HG02610 (cell line): ENCODE results near the gene PGF.
"Not testable (repeated sequence)": the region's sequence is repeated elsewhere in the genome, so short reads cannot be mapped to it uniquely, and the experiment has no call there.

Experiments used
- ATAC-seq: cut with Tn5 transposase; IDR thresholded peaks from one replicate; pipeline ENCODE4 v1.9.1; 2021; ENCODE audit warnings: mild to moderate bottlenecking, moderate library complexity; ENCODE audit not compliant: unreplicated experiment

The PGF gene

DNA sequence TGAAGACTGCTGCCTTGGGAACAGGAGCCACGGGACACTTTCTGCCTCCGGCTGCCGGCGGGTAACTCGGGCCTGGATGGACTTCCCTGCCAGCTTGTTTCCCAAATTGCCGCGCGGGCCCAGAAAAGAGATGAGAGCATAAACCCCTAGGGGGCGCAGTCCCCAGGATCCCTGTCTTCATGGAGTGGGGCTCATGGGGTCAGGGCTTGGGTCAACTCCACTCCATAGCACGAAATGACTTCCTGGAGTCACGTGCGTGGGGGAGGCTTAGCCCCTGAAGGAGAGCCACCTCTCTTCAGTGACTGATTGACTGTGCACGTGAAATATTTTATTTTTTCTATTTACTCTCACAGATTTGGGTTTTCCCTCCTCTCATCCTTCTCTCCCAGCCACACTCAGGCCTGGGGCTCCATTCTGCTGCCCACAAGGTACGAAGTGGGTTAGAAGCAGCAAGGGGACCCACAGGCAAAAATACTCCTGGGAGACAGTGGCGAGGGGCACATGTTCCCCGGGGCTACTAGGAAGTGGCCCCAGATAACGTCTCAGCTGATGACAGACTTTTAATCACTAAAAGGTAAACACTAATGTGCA is 10.0 kb downstream of the PGF start:
- no peak for ATAC-seq

DNA sequence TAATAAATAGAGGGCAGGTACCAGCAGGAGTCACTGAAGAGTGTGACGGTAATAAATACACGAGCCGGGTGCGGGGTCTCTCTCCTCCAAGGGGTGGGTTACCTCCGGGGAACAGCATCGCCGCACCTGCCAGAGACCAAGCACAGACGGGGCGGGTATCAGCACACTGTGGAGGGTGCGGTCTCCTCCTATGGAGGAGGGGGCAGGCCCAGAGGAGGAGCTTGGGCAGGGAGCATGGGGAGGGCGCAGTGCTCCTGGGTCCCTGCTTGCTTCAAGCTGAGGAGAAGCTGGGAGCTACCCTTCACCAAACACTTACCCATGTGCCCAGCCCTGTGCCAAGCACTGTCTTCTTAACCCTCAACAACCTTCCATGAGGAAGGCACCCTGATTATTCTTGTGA is 12.8 kb downstream of the PGF start:
- peak; percentile 38 for ATAC-seq

DNA sequence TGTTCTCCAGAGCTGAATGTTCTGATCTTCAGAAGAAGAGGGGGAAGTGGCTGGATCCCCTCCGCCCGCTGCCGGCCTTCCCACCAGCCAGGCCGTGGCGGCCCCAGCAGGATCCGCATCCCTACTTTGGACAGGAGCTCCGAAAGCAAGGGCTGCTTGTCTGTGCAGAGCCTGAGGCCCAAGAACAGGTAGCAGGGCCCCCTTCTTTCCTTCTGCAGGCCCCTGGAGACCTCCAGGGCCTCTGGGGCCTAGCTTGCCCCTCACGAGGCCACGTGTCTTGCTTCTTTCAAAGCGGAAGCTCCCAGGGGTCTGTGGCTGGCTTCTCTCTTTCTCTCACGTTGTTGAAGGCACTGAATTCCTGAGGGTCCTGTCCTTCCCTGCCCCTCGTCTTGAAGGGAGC is 13.2 kb downstream of the PGF start:
- ATAC-seq = no peak

DNA sequence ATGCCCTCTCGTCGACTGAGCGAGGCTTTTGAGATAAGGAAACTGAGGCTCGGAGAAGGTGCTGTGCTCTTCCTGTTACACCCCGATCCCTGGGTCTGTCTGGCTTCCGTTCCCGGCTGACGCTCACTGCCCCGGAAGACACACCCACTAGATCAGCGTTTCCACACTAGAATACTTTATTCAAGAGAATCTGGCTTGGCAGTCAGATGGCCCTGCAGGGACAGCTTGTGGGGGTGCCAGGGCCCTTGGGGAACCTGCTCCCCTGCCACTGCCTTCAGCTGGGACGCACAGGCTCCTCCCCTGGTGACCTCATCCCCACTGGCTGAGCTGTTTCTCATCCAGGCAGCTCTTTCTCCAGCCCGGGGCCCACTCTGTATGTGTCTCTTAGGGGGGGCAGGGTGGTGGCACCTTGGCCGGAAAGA is 13.7 kb downstream of the PGF start:
- ATAC-seq = peak; percentile 44

DNA sequence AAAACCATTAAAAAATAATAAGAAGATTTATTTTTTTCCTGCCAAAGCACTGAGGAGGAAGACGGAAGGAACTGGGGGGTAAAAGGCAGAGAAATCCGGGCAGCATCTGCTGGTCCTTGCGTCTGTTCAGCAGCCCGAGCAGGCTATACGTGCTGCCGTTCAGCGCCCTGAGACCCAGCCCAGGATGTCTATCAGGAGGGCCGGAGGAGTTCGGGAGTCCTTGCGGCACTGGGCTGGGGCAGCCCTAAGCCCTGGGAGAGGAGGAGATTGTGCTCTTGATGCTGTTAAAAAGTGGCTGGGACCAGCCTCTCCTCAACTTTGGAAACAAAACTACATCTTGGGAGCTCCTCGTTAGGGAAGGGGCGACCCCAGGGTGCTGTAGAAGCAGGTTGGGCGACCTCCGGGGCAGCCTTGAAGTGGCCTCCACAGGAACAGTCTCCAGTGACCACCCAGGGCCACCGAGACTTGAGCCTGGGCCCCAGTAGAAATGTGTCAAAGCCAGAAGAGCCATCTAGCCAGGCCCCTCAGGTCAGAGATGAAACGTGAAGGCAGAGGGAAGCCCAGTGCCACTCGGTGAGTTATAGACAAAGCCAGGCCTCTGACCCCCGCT is 14.3 kb downstream of the PGF start:
- no peak for ATAC-seq

DNA sequence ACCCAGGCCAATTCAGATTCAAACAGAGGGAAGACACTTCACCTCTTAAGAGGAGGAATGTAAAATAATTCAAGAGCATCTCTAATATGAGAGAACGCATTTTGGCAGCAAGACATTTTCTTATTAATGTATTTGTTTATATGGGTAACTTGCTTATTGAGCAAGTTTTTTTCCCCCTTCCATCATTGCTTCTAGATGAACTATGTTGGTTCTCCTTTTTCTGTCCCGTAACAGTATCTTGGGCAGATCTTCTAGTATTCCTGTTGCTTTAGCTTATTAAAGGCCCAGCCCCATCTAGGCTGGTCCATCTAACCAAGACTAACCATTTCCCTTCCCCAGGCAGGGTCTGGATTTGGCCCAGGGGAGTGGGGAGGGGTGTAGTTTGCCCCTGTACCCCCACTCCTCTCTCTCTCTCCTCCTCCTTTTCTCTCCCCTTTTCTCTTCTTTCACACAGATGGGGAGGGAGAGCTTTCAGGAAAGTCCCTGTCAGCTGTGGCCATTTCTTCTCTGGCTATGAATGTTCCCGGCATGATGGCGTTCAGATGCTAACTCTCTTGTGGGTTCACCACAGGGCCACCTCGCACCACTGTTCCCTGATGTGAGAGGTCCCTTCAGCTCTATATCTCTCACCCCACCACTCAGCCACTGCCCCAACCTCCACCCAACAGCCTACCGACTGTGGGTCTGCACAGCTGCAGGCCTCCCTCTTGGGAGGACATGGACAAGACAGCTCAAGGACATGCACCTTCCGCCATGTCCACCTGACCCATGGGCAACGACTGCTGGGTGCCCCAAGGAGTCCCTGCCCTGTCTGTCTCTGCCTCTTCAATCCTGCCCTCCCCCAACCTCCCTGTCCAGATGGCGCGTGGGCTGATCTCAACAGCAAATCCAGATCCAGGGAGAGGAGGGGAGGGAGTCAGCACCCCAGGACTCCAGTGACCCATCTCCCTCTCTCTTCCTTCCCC is 16.6 kb downstream of the PGF start:
- ATAC-seq = no peak

DNA sequence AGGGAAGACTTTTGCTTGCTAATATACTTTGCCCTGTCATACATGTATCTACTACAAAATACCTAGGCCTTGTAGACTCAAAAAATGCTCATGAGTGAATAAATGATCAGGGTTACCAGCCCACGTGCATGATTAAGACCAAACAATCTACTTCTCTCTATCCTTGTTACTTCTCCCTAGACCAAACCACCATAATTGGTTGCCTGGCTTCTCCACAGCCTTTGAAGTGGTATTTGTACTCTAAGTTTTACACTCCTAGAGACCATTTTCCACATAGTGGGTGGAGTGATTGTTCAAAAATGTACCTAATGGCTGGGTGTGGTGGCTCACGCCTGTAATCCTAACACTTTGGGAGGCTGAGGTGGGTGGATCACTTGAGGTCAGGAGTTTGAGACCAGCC is 18.2 kb downstream of the PGF start:
- no peak for ATAC-seq

DNA sequence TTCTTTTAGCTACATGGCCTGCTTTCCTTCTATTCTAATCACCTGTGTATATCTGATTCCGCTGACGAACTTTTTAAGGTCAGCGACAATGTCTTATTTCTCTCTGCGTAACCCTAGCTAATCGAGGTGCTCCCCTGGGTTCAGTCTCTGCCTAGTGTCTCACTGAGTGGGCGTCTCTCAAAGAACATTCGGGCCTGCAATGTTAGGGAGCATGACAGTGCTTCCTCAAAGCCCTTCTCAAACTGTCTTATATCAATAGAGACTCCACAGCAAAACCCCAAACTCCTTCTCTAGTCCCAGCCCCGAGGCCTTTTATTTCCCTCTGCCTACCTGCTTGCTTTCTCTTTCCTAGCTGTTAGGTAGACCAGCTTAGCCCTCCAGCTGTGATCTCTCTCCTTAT is 18.7 kb downstream of the PGF start:
- ATAC-seq = no peak

DNA sequence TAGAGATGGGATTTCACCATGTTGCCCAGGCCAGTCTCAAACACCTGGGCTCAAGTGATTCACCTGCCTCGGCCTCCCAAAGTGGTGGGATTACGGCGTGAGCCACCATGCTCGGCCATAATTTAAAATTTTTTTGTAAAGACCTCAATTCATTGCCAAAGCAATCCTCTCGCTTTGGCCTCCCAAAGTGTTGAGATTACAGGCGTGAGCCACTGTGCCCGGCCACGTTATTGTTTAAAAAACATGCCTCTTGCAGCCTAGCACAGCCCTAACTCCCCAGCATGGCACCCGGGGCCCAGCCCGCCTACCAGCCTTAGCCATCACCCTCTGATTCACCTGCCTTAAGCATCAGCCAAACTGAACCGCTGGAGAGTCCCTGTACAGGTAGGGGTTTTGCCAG is 19.2 kb downstream of the PGF start:
- ATAC-seq = no peak

DNA sequence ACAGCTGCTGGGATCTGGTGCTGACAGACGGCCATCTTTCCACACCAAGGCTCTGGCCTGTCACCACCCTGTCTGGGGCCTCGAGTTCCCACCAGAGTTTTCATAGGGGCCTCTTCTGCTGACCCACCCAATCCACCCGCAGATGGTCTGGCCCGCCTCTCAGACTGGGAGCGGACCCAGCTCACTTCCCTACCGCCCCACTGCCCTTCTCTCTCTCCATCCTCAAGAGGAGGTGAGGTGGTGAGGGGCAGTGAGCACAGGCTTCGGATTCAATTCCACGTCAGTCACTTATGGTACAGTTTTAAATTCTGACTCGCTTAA is 20.1 kb downstream of the PGF start:
- ATAC-seq = no peak

DNA sequence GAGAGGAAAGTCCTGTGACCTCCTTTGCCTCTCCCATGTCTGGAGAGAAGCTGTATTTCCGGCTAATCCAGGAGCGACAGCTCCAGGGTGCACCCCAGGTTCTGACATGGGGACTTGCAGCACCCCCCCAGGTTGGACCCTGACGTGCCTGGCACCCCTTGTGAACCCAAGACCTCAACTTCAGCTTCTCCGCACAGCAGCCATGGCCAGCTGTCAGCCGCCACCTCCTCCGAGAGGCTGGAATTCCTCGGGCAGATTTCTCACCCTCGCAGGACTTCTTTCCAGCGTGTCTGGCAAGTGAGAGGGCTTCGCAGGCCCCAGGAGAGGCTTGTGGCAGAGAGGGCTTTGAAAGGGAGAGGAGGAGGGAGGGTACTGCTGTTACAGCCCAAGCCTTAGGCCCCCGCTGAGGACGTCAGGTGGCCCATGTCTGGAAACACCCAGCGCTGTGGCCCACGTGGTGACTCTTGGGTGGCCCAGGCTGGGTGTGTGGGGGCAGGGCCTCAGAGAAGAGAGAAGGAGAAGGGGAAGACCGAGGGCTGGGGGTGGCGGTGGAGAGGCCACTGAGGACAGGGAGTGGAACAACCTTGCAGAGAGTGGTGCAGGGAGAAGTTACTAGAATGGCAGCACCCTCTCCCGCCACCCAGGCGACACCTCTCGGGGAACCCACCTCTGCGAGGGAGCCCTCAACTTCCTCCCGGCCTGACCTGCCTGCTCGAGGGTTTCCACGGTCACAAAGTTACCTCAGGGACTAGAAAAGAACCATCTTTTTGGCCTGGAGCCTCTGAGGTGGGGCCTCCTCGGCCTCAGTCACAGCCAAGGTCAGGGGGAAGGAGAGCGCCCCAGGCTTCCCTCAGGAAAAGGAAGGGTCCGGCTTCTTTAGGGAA is 20.7 kb downstream of the PGF start:
- no peak for ATAC-seq

DNA sequence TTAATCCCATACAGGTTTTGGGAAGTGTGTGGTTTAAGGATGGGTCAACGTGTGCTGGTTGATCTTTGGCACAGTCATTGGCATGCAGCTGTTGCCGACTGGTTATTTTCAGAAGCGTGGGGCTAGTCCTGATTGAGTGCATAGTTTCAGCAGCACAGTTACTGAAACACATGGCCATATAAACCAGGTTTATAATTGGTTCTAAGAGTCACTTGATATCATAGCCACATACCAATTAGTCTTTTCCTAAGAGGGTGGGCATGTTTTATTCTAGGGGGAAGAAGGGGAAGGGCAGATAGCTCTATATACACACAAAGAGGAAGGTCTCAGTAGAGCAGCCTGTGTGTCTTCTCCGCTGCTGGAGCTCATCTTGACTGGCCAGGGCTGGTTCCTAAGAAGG is 21.4 kb downstream of the PGF start:
- no peak for ATAC-seq

DNA sequence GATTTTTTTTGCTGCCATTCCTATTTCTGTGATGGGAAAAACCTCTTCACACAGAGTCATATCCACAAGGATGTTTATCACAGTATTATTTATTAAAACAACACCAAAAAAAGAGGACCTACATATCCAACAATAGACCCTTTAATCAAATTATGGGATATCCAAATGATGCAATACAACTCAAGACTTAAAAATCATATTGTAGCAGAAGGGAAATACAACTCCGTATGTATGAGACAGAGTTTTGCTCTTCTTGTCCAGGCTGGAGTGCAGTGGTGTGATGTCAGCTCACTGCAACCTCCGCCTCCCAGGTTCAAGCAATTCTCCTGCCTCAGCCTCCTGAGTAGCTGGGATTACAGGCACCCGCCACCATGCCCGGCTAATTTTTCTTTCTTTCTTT is 22.5 kb downstream of the PGF start:
- ATAC-seq = not testable (repeated sequence)

DNA sequence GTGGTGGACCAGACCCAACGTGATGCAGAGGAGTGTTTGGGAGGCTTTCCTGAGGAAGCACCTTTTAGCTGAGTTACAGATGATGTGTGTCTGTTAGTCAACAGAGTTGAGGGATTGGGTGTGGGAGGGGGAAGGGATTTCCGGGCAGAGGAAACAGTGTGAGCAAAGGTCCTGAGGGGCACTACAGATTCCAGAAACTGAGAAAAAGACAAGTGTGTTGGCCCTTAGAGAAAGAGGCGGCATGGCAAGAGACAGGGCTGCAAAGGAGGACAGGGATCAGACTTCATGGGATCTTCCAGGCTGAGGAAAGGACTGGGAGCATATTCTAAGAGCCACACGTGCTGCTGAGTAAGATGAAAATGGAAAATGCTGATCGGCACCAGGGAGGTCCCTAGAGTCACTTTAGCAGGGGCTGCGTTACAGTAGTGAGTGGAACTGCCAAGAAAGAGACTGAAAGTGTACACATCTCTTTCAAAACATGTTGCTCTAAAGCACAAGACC is 22.9 kb downstream of the PGF start:
- ATAC-seq = no peak

DNA sequence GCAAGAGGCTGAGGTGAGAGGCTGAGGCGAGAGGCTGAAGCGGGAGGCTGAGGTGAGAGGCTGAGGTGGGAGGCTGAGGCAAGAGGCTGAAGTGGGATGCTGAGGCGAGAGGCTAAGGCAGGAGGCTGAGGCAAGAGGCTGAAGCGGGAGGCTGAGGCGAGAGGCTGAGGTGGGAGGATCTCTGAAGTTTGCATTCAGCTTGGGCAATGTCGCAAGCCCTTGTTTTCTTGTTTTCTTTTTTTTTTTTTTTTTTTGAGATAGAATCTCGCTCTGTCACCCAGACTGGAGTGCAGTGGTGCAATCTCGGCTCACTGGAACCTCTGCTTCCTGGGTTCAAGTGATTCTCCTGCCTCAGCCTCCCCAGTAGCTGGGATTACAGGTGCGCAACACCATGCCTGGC is 23.7 kb downstream of the PGF start:
- not testable (repeated sequence) for ATAC-seq

DNA sequence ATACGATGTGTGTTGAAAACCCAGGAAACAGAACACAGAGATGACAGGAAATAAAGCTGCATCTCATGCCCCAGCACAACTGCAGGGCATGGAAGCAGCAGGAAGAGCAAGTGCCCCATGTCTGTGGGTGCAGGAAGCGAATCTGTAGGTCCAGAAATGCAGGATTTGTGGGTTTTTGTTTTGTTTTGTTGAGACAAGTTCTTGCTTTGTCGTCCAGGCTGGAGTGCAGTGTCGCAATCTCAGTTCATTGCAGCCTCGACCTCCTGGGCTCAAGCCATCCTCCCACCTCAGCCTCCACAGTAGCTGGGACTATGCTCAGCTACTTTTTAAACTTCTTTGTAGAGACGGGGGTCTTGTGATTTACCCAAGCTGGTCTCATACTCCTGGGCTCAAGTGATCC is 26.2 kb downstream of the PGF start:
- no peak for ATAC-seq

DNA sequence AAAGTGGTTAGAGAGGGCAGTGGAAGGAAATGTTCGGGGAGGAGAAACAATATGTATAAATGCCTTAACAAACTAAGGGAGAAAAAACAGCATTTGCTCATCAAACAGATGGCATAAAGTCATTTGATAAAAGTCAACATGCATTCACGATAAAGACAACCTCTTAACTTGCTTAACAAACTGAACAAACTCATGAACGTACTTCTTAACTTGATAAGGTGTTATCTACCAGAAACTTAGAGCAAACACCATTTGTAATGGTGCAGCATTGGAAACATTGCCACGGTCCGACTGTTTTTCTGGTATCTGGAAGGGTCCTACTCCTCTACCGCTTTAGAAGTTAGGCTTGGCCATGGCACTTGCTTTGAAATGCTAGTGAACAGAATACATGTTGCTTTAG is 28.2 kb downstream of the PGF start:
- ATAC-seq = no peak

DNA sequence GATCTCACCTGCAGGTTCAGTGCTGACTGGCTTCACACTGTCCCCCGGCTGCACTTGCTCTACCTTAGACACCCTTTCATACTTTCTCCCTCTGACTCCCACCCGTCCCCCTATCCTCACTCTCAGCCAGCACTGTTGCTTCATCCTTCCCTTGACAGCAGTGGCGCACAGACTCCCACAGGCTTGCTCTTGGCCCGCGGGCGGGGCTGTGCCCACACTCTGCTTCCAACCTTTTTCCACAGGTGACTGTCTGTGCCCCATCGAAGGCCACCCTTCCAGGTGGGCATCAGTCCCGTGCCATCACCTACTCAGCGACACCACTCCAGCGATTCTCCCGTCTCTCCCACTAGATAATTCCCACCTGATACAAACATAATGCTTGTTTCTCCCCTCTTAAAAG is 31.3 kb downstream of the PGF start:
- no peak for ATAC-seq

DNA sequence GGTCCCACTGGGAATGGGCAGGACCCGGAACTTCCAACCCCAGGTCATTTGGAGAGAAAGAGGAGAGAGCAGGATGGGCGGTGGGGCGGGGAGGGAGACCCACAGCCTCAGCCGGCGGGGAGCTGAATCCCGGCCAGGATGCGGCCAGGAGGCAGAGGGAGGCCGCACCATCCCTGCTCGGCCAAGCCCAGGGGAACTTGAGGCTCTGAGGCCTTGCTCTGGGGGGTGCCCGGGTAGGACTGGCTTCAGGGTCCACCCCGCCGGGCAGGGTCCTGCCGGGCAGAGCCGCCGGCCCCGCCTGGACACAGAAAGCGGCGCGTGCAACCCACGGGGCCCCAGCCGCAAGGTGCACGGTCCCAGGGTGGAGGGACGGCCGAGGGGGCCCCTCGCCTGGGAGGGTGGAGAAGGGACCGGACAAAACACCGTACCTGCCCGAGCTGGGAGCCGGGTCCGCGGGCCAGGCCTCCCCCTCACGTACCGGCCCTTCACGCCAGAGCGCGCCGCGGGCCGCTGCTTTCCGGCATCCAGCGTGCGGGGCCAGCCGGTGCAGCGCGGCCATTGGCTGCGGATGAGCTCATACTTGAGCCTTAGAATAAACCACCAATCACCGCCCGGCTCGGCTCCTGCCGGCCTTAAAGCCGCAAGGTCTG is 32.5 kb downstream of the PGF start, which contains the start of gene RPS6KL1:
Gene RPS6KL1 (minus strand): TSS at position 509 of the 650 bp plus-strand sequence. CDS start 1,719 bp downstream, outside the sequence.
- peak; percentile 89 for ATAC-seq

DNA sequence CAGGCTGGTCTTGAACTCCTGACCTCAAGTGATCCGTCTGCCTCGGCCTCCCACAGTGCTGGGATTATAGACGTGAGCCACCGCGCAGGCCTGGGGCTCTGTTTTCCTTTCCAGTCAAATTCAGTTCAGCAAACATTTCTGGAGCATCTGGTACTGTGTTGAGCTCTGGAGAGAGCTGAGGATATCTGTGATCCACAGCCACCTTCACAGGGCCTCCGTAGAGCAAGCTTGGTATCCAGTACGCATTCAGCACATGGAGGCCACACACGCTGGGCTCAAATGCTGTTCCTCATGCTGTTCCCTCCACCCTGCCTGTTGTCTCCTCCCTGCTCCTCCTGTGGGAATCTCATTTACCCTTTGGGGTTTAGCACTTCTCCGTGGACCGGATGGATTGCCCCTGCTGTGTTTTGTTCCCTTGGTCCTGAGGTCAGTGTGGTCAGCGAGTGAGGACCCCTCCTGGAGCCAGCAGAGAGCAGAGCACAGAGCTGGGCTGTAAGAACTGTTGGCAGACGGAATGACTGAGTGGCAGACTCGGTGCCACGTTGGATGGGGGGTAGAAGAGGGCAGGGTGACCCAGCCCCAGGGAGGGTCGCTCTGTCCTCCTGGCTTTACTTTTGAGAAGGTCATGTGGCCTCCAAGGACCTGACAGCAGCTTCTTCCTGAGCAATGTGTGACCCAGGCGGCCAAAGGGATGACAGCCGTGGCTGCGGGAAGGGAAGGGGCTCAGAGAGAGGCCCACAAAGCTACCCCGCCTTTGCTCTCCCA is 33.2 kb downstream of the PGF start:
- ATAC-seq = no peak
